ENCODE results near the gene ZNF526.
A peak's percentile ranks its signal among the peaks of the same experiment; 100 is the strongest.

The ZNF526 gene

DNA sequence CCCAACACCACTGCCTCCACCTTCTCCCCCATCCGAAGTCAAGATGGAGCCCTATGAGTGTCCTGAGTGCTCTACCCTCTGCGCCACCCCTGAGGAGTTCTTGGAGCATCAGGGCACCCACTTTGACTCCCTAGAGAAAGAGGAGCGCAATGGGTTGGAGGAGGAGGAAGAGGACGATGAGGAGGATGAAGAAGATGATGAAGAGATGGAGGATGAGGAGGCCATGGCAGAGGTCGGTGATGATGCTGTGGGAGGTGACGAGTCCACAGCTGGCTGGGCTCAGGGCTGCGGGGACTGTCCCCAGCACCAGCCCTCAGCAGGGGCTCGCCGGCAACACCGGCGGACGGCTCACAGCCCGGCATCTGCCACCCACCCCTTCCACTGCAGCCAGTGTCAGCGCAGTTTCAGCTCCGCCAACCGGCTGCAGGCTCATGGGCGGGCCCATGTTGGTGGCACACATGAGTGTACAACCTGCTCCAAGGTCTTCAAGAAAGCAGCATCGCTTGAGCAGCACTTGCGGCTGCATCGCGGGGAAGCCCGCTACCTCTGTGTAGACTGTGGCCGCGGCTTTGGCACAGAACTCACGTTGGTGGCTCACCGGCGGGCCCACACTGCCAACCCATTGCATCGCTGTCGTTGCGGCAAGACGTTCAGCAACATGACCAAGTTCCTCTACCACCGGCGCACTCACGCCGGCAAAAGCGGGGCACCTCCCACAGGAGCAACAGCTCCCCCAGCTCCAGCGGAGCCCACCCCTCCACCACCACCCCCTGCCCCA, 5.0 kb downstream of the ZNF526 start:
- no peak for DNase-seq

- no peak for DNase-seq
These were observed 5.7 kb downstream of the ZNF526 start for GRCh38 chr19:42225718-42226292.

DNA sequence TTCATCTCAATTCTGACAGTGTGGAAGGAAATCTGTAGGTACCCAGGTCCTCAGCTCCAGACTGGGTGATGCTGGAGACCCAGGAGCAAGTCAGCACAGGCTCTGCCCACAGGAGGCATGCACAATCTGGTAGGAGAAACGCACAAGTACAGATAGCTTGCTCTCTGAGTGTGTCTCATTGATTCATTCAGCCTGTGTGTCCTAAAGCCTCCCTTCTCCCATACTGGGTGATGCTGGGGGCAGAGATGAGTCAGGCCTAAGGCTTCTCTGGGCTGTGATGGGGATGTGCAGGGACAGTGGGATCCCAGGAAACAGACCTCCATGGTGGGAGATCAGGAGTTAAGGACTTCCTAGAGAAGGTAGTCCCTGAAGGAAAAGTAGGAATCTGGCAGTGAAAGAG, 6.8 kb downstream of the ZNF526 start:
- no peak for DNase-seq

DNA sequence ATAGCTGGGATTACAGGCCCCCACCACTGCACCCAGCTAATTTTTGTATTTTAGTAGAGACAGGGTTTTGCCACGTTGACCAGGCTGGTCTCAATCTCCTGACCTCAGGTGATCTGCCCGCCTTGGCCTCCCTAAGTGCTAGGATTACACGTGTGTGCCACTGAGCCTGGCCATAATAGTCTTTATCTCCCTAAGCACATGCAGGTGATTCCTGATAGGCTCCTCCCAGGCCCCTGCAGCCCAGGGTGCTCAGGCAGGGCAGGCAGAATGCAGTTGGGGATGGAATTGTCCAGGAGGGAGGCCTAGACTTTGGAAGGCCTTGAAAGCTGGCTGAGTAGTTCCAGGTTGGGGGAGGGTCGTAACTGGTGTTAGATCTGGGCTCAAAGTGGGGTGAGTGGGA, 8.5 kb downstream of the ZNF526 start:
- no peak for DNase-seq

DNA sequence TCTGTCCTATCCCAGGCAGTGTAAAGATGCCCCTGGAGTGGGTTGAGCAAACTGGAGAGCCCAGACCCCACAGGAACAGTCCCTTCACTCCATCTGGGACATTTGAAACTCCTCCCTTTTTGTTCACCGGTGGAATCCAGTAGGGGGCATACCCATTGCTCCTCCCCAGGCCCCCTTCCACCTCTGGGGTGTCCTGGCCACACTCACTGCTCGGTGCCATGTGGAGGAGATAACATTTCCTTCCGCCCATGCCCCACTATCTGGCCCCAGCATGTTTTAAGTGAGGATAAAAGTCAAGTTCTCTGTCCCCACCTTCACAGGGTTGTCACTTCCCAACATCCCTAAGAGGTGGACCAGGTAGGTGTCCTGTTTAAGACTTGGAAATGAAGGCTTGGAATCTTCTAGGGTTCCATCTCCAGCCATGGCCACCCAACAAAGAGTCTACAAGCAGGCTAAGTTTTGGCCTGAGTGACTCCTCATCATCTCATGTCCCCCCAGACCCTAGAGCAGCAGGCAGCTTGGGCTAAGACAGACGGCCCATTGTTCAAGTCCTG, 9.3 kb downstream of the ZNF526 start:
- DNase-seq, result no peak

GRCh38 chr19:42229855-42230351, 9.8 kb downstream of the ZNF526 start:
- DNase-seq, result no peak

DNA sequence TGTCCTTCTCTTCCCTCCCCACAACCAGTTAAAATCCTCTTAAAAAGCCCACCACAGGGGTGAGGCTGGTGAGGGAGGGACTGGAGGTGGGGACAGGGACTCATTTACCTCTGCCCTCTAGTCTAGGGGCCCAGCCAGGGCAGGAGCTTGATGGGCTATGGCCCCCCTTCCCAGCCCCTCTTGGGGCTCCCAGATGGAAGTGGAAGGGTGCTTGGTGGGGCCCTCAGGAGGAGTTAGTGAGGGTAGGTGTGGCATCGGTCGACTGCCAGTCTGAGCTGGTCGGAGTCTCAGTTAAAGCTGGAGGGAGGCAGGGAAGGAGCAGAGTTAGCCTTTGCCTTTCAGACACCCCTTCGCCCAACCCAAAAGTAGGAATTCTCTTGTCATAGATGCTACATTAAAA, 10.5 kb downstream of the ZNF526 start:
- DNase-seq, result no peak

DNA sequence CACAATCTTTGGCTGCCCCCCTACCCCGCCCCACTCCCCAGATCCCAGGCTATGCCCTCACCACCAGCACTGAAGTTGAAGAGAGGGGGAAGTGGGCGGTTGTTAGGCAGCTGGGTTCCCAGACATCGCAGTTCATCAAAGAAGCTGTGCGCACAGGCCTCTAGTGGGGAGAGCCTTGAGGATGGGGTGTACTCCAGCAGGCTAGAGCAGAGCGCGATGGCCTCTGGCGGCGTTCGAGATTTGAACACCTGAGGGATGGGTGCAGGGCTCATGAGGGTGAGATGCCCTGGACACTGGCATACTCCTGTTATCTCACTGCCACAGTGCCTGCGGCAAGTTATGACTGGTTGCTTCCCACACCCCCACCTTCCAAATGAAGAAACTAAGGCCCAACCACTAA, 12.3 kb downstream of the ZNF526 start:
- no peak for DNase-seq

DNA sequence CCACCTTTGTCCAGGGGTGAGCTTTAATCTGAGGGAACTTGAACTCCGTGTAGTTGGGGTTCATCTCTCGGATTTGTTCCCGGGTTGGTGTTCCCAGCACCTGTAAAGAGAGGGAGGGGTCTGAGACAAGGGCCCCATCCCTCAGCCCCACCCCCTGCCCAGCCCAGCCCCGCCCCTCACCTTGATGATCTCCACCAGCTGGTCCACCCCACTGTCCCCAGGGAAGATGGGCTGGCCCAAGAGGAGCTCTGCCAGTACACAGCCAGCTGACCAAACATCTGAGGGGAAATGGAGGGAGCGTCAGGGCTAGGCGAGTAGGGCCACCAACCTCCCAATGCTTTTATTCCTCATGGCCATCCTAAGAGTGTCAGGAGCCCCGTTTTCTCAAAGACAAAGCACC, 13.0 kb downstream of the ZNF526 start:
- no peak for DNase-seq

GRCh38 chr19:42233678-42234292, 13.7 kb downstream of the ZNF526 start:
- DNase-seq, result no peak

DNA sequence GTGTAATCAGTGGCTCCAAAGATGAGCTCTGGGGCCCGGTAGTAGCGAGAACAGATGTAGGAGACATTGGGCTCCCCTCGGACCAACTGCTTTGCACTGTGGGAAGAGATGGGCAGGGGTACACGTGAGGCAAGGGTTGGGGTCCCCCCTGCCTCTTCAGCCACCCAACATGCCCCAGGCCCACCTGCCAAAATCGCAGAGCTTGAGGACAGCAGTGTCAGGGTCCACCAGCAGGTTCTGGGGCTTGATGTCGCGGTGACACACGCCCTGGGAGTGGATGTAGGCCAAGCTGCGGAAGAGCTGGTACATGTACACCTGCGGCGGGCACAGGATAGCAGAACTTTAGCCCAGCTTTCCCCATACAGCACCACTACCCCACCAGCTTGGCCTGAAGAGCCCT, 14.3 kb downstream of the ZNF526 start:
- no peak for DNase-seq

- DNase-seq, result no peak
These were observed 15.1 kb downstream of the ZNF526 start for GRCh38 chr19:42235181-42235580.

DNA sequence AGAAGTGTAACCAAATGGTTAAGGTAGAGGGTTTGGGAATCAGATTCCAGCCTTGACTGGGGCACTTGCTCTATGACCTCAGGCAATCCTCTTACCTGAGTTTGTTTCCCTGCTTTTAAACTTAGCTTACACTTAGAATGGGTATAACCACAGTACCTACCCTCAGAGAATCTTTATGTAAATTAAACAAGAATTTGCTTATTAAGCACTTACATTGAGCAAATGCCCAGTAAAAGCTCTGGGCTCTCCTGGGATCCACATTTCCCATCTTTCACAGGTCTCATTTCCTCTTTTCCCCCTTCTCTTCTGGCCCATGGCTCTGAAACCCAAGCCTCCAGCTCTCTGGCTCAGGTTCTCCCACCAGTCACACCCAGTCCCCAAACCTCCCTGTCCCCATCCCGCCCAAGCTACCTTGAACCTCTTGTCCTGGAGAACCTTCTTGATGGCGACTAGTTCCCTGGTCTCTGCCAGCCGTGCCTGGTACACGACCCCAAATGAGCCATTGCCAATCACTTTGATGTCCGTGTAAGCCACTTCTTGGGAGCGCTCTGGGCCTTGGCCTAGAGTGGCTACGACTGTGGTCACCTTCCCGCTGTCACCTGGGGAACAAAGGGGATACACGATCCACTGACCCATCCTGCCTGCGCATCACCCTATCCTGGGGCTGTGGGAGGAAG, 19.6 kb downstream of the ZNF526 start:
- DNase-seq, result no peak

DNA sequence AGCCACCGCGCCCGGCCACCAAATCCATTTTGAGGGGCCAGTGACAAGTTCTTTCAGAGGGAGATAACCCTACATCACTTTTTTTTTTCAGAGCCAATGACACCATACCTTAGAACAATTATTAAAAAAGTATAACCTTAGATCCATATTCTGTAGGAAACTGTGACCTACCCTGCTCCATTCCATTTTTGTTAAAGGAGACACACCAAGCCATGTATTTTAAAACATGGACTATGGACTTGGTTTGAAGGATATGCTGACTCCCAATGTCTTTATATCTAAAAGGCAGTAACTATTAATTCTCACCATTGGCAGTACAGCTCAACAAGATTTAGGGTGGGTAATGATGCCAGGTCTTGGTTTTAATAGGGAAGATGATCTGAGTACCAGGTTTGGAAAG, 21.2 kb downstream of the ZNF526 start:
- DNase-seq, result no peak

DNA sequence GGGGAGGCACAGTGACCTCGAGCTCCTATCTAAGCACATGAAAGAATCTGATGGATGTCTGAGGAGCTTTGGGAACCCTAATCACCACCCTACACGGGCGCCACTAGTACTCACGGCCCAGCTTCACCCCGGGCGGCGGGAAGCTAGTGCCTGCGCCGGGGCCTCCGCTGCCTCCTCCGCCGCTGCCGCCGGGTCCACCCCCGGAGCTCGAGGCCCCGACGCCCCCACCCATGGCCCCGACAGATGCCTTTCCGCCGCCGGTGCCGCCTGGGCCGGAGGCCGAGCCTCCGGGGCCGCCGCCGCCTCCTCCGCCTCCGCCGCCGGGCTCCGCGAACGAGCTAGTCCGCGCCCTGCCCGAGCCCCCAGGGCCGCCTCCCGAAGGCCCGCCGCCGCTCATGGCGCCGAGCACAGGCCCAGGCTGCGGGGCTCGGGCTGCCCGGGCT, 22.0 kb downstream of the ZNF526 start:
- DNase-seq, result no peak

DNA sequence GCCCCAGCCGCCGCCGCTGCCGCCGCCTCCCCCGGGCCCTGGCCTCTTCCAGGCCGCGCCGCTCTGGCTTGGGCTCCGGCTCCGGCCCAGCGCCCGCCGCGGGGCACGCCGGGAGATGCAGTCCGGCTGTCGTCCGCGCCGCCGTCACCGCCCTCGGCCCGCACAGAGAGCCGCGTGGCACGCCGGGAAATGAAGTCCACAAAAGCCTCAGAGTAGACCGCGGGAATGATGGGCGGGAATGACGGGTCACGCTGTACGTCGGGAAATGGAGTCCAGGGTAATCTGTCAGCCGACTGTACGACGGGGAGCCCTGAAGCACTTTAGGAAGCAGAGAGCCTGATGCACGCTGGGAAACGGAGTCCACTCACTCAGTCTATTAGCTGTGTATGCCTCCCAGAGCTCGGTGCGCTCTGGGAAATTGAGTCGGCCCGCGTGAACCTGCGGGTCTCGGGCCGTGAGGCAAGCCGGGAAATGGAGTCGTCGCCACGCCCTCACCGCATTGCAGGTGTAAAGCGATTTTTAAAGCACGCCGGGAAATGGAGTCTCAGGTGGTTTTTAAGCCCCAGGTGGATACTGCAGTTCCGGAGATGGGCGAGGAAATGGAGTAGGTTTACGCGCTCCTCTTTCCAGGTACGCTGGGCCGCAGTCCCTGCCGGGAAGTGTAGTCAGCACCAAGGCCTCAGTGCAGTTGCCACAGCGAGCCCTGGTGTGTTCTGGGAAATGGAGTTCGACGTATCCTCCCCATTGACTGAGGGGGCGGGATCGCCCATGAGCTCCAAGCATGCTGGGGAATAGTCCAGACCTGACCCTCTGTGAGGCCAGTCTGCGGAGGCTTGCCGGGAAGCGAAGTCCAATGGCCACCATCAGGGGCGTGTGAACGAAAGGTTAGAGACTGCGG, 22.6 kb downstream of the ZNF526 start, which contains the start of gene GSK3A:
TSS of gene GSK3A (minus strand) at position 91 of the 898 bp plus-strand sequence. CDS start 137 bp downstream, outside the sequence.
- DNase-seq, result peak; percentile 99

GRCh38 chr19:42244347-42245220, 24.5 kb downstream of the ZNF526 start:
- DNase-seq, result peak; percentile 83

GRCh38 chr19:42245231-42245630, 25.1 kb downstream of the ZNF526 start:
- no peak for DNase-seq

GRCh38 chr19:42246143-42246921, 26.2 kb downstream of the ZNF526 start:
- DNase-seq, result no peak

All from NCI-H510A (cell line).